ENCODE measurements around the gene C1QTNF4. TPM values are rescaled to one million over a fixed set of nuclear protein-coding genes. Genes with fewer than 3 reads are reported as not detected.
"Not testable (repeated sequence)": the region's sequence is repeated elsewhere in the genome, so short reads cannot be mapped to it uniquely, and the experiment has no call there.

The C1QTNF4 gene
- total RNA-seq, 1 donor from 2014 or later: 0.40 TPM

- peak in 1 of 2 donors; percentile 16 for DNase-seq (ENCODE audit: low read depth in 2 of 2)
Measured at GRCh38 chr11:47566149-47566698, 28.0 kb downstream of the C1QTNF4 start.

- peak; percentile 79 to 82 for DNase-seq (ENCODE audit: low read depth in 2 of 2)
Measured at GRCh38 chr11:47565340-47566148, 28.7 kb downstream of the C1QTNF4 start, which contains the start of gene PTPMT1. PTPMT1 (plus strand) TSS chr11:47565599; CDS start chr11:47565623, 24 bp downstream.

- no peak for DNase-seq (ENCODE audit: low read depth in 2 of 2)
Measured at GRCh38 chr11:47564933-47565339, 29.3 kb downstream of the C1QTNF4 start.

- DNase-seq (ENCODE audit: low read depth in 2 of 2): not testable (repeated sequence)
Measured at GRCh38 chr11:47564366-47564765, 29.8 kb downstream of the C1QTNF4 start.

GRCh38 chr11:47562393-47562792, 31.8 kb downstream of the C1QTNF4 start:
- not testable (repeated sequence) for DNase-seq (ENCODE audit: low read depth in 2 of 2)

- DNase-seq (ENCODE audit: low read depth in 2 of 2): no peak
Measured at GRCh38 chr11:47560426-47560825, 33.8 kb downstream of the C1QTNF4 start.

GRCh38 chr11:47558695-47559094, 35.5 kb downstream of the C1QTNF4 start:
- DNase-seq (ENCODE audit: low read depth in 2 of 2): no peak

- DNase-seq (ENCODE audit: low read depth in 2 of 2): not testable (repeated sequence)
Measured at GRCh38 chr11:47557004-47557403, 37.2 kb downstream of the C1QTNF4 start.

GRCh38 chr11:47553406-47553743, 40.8 kb downstream of the C1QTNF4 start:
- DNase-seq (ENCODE audit: low read depth in 2 of 2): peak; percentile 51 to 60

GRCh38 chr11:47552566-47553405, 41.4 kb downstream of the C1QTNF4 start, which contains the start of gene CELF1:
CELF1 (minus strand) TSS chr11:47553132; CDS start chr11:47499523, 53,609 bp downstream.
- peak; percentile 92 to 94 for DNase-seq (ENCODE audit: low read depth in 2 of 2)

GRCh38 chr11:47552056-47552565, 42.1 kb downstream of the C1QTNF4 start:
- peak; percentile 31 to 43 for DNase-seq (ENCODE audit: low read depth in 2 of 2)

- DNase-seq (ENCODE audit: low read depth in 2 of 2): peak; percentile 44 to 49
Measured at GRCh38 chr11:47551086-47551485, 43.1 kb downstream of the C1QTNF4 start.

- no peak for DNase-seq (ENCODE audit: low read depth in 2 of 2)
Measured at GRCh38 chr11:47550288-47551047, 43.7 kb downstream of the C1QTNF4 start.

GRCh38 chr11:47546274-47546673, 47.9 kb downstream of the C1QTNF4 start:
- DNase-seq (ENCODE audit: low read depth in 2 of 2): not testable (repeated sequence)

GRCh38 chr11:47545298-47545697, 48.9 kb downstream of the C1QTNF4 start:
- no peak for DNase-seq (ENCODE audit: low read depth in 2 of 2)

GRCh38 chr11:47541070-47541469, 53.1 kb downstream of the C1QTNF4 start:
- no peak for DNase-seq (ENCODE audit: low read depth in 2 of 2)

- no peak for DNase-seq (ENCODE audit: low read depth in 2 of 2)
Measured at GRCh38 chr11:47539681-47540039, 54.6 kb downstream of the C1QTNF4 start.
